HepG2 (cell line): Measurements from ENCODE around the gene PKIG. TPM values are rescaled to one million over a fixed set of nuclear protein-coding genes. Genes with fewer than 3 reads are reported as not detected.

Experiments used
- ATAC-seq: fragments of 200-7000 bp; cut with Tn5 transposase; 3 replicates; pipeline ENCODE4 v1.9.1; 2020; ENCODE audit warnings: mild to moderate bottlenecking, moderate library complexity
- BruUV-seq: library from RNA; stranded (reverse); fragments of 400-500 nt; replicated peaks from 2 replicates; lab custom pipeline; 2021; lab: Mats Ljungman, UMichigan
- CTCF ChIA-PET: fragments of 300-600 bp; formaldehyde crosslinking; extraction: SDS; loops from one replicate; lab custom pipeline; 2021; ENCODE audit warnings: low total read pairs, inconsistent platforms, low intra/inter-chr PET ratio; lab: Yijun Ruan, JAX
- POLR2A ChIA-PET: fragments of 350-600 bp; sonication (Branson Sonifier 250); formaldehyde crosslinking; loops from one replicate; lab custom pipeline; 2020; ENCODE audit warnings: antibody characterized with exemption, inconsistent platforms; lab: Yijun Ruan, JAX
- DNase-seq: peaks from one replicate; pipeline ENCODE4 v3.0.0-alpha.2; 2015; ENCODE audit warnings: low spot score
- FAIRE-seq: peaks from 3 replicates; lab custom pipeline; 2011; peaks lifted over from hg19 to GRCh38; lab: Jason Lieb, UNC
- H2AFZ ChIP-seq: one replicate; pipeline ENCODE4 v1.6.1; 2011; ENCODE audit warnings: low read length, inconsistent platforms
- H3K27ac ChIP-seq: fragments of 300-600 bp; 3 replicates; pipeline ENCODE4 v1.8.0; 2011; ENCODE audit warnings: mixed run types, mild to moderate bottlenecking, mixed read lengths, low read length, inconsistent platforms; ENCODE audit not compliant: insufficient read depth; ENCODE audit errors: extremely low read length
- H3K27me3 ChIP-seq, 2 experiments: fragments of 200-600 bp in 1 of 2; 2 replicates in 1 of 2; 3 replicates in 1 of 2; pipeline versions ENCODE4 v1.6.0 to v1.8.0; 2011; ENCODE audit warnings: low read length in 2 of 2, mild to moderate bottlenecking in 2 of 2, moderate library complexity in 2 of 2, inconsistent platforms in 1 of 2; ENCODE audit not compliant: insufficient read depth in 2 of 2, control insufficient read depth in 1 of 2
- H3K36me3 ChIP-seq, 2 experiments: fragments of 200-600 bp in 1 of 2; replicated peaks in 1 of 2; 2 replicates in 1 of 2; 3 replicates in 1 of 2; pipeline versions ENCODE4 v1.5.1 to v1.8.0; 2011; ENCODE audit warnings: low read length in 2 of 2, inconsistent platforms in 1 of 2; ENCODE audit not compliant: insufficient read depth in 2 of 2, control insufficient read depth in 1 of 2
- H3K4me1 ChIP-seq: 2 replicates; pipeline ENCODE4 v1.5.1; 2012; ENCODE audit warnings: low read length, inconsistent platforms; ENCODE audit not compliant: insufficient read depth
- H3K4me2 ChIP-seq: 2 replicates; pipeline ENCODE4 v1.6.0; 2011; ENCODE audit warnings: low read depth, low read length, inconsistent platforms
- H3K4me3 ChIP-seq, 3 experiments: fragments of 200-600 bp in 1 of 3; sonication (generic), shearing (Covaris generic) in 1 of 3; replicated peaks in 1 of 3; 2 replicates each; pipeline ENCODE4 v1.5.1; 2011 to 2016; ENCODE audit warnings: low read length in 3 of 3, inconsistent platforms in 2 of 3, low read depth in 2 of 3, mild to moderate bottlenecking in 2 of 3, control low read depth in 1 of 3, mixed read lengths in 1 of 3; ENCODE audit not compliant: insufficient read depth in 1 of 3
- H3K79me2 ChIP-seq: one replicate; pipeline ENCODE4 v1.6.1; 2011; ENCODE audit warnings: low read length, inconsistent platforms; ENCODE audit not compliant: insufficient read depth
- H3K9ac ChIP-seq: 2 replicates; pipeline ENCODE4 v1.6.0; 2011; ENCODE audit warnings: mild to moderate bottlenecking, low read depth, low read length, inconsistent platforms; ENCODE audit not compliant: insufficient read depth
- H3K9me3 ChIP-seq: 2 replicates; pipeline ENCODE4 v1.5.1; 2012; ENCODE audit warnings: mild to moderate bottlenecking, low read length
- H4K20me1 ChIP-seq: 2 replicates; pipeline ENCODE4 v1.6.0; 2011; ENCODE audit warnings: inconsistent platforms, mild to moderate bottlenecking, low read length, moderate library complexity; ENCODE audit not compliant: insufficient read depth
- ETV5 ChIP-seq: IDR thresholded peaks from 2 replicates; pipeline ENCODE4 v1.6.1; 2018; ENCODE audit warnings: missing biosample characterization, missing genetic modification reagents, inconsistent platforms, borderline replicate concordance
- KLF9 ChIP-seq: IDR thresholded peaks from 2 replicates; pipeline ENCODE4 v1.6.1; 2016; ENCODE audit warnings: low read depth
- KMT2A ChIP-seq: sonication (generic); formaldehyde crosslinking; IDR thresholded peaks from 2 replicates; pipeline ENCODE4 v1.4.0; 2020; ENCODE audit warnings: missing genetic modification reagents
- SOX13 ChIP-seq, 3 experiments: fragments of 450-650 bp in 1 of 3; sonication (generic) in 1 of 3; formaldehyde crosslinking in 1 of 3; IDR thresholded peaks in 2 of 3; conservative IDR thresholded peaks in 1 of 3; 2 replicates each; pipeline versions ENCODE4 v1.5.0 to v1.6.1; 2016 to 2020; ENCODE audit warnings: antibody characterized with exemption in 1 of 3, mild to moderate bottlenecking in 1 of 3, missing compliant biosample characterization in 1 of 3, missing genetic modification reagents in 1 of 3, moderate library complexity in 1 of 3
- ZNF652 ChIP-seq: IDR thresholded peaks from 2 replicates; pipeline ENCODE4 v1.6.1; 2016; ENCODE audit warnings: low read depth, borderline replicate concordance
- ZNF784 ChIP-seq: sonication (generic); formaldehyde crosslinking; IDR thresholded peaks from 2 replicates; pipeline ENCODE4 v1.5.1; 2020; ENCODE audit warnings: missing genetic modification reagents, mild to moderate bottlenecking, borderline replicate concordance
- WGBS: methylation state at CpG from one replicate; pipeline ENCODE4 v1.1.6; 2017; ENCODE audit warnings: low lambda C conversion rate; 5-methylcytosine and 5-hydroxymethylcytosine counted together
- in situ Hi-C: cut with HindIII; loops from 2 replicates; pipeline ENCODE4 v1.10.0; 2017; ENCODE audit warnings: low pct_unique_long_range_greater_than_20kb; ENCODE audit not compliant: extremely low pct_ligation_motif_present
- intact Hi-C: fragments of 100-400 bp; cut with micrococcal nuclease; formaldehyde crosslinking; loops from one replicate; pipeline ENCODE4 v1.10.0; 2022; ENCODE audit not compliant: unreplicated experiment
- polyA plus RNA-seq, 8 experiments: library from polyadenylated mRNA; depleted of rRNA in 3 of 8; stranded (reverse) in 7 of 8; unstranded in 1 of 8; fragments of >200 nt; fragmentation: Illumina TruSeq in 4 of 8; extraction: Trizol in 4 of 8; gene quantifications; 2 replicates each; pipeline versions ENCODE4 v1.2.1 to v1.2.3, GENCODE V29; 2011 to 2016; ENCODE audit warnings: low read depth in 4 of 8, missing spikeins in 1 of 8, mixed read lengths in 1 of 8; ENCODE audit not compliant: insufficient read depth in 1 of 8
- total RNA-seq, 5 experiments: library from RNA; depleted of rRNA; stranded (reverse); fragments of >200 nt; fragmentation: Illumina TruSeq; extraction: Trizol; gene quantifications; 2 replicates each; pipeline ENCODE4 v1.2.3, GENCODE V29; 2016; ENCODE audit warnings: low read depth in 1 of 5

Gene PKIG
- total and polyA plus RNA-seq, 2 of the 13 experiments (the other 11 are each of a cell fraction or from before 2014, with no cell fraction given) = 30.8 to 44.5 TPM

GRCh38 chr20:44616604-44616964 is 34.2 kb downstream of the PKIG start:
- no peak overlapping the region for H2AFZ ChIP-seq
- ChIA-PET POLR2A (no interaction called here), CTCF (no interaction called here)
- H3K36me3 ChIP-seq = peaks cover 11 to 22% of the 10 kb centered on the region in 2 experiments
- 0 out of 2 replicates have a peak, but pooled peaks have one; percentile 3 for TF ChIP-seq ETV5
- TF ChIP-seq KLF9 (CRISPR knock-in tag) = no peak
- no peak overlapping the region for H3K4me3 ChIP-seq
- no peak overlapping the region for H3K4me2 ChIP-seq
- H3K9ac ChIP-seq = no peak overlapping the region
- H3K27ac ChIP-seq = no peak overlapping the region
- in situ Hi-C loops = no loop called here
- ATAC-seq (no peak), DNase-seq (no peak), FAIRE-seq (no peak)
- BruUV-seq = no TSS peak
- 98% methylated on average over 14 of the region's 14 CpGs for WGBS
- H3K79me2 ChIP-seq = no peaks in the 10 kb centered on the region
- intact Hi-C loops = no loop called here
- H3K27me3 ChIP-seq = no peaks in the 10 kb centered on the region
- H4K20me1 ChIP-seq = no peaks in the 10 kb centered on the region
- no peaks in the 10 kb centered on the region for H3K9me3 ChIP-seq
- H3K4me1 ChIP-seq = no peaks in the 10 kb centered on the region

GRCh38 chr20:44618318-44618731 is 35.9 kb downstream of the PKIG start:
- Histone ChIP-seq H3K79me2 (no peaks in the 10 kb centered on the region), H4K20me1 (no peaks in the 10 kb centered on the region), H3K27me3 (no peaks in the 10 kb centered on the region), H3K27ac (no peak overlapping the region), H3K36me3 (peaks cover 11 to 22% of the 10 kb centered on the region in 2 experiments), H2AFZ (no peak overlapping the region), H3K9me3 (no peaks in the 10 kb centered on the region), H3K4me3 (no peak overlapping the region), H3K9ac (no peak overlapping the region), H3K4me2 (no peak overlapping the region), H3K4me1 (no peaks in the 10 kb centered on the region)
- intact Hi-C loops = no loop called here
- TF ChIP-seq ZNF652 (CRISPR knock-in tag) (no peak), SOX13 (IDR thresholded peaks at IDR 0.05) (no peak), SOX13 (CRISPR knock-in tag; conservative IDR thresholded peaks at IDR 0.05 in 1 of 2, IDR thresholded peaks at IDR 0.05 in 1 of 2) (no peak), KMT2A (CRISPR knock-in tag) (no peak), ZNF784 (CRISPR knock-in tag) (no peak)
- DNase-seq (no peak), FAIRE-seq (no peak), ATAC-seq (no peak)
- 94% methylated on average over 14 of the region's 14 CpGs for WGBS
- in situ Hi-C loops = no loop called here
- CTCF ChIA-PET = no interaction called here
- POLR2A ChIA-PET = no interaction called here
- BruUV-seq = TSS peak; percentile 10
